Tibial nerve (tissue), 4 donors: ENCODE results near the gene CFL1. TPM values are rescaled to one million over a fixed set of nuclear protein-coding genes. Genes with fewer than 3 reads are reported as not detected.

Source experiments
- DNase-seq, 2 donors: peaks; one replicate each; pipeline ENCODE4 v3.0.0-alpha.2; 2019; ENCODE audit warnings: low spot score in 2 of 2
- H3K27ac ChIP-seq, 4 donors: fragments of 200-600 bp; sonication (generic) in 3 of 4; one replicate each; pipeline ENCODE4 v1.5.1; 2017 to 2019; ENCODE audit warnings: mild to moderate bottlenecking in 1 of 4
- H3K27me3 ChIP-seq, 2 donors: fragments of 200-600 bp; sonication (generic) in 1 of 2; one replicate each; pipeline versions ENCODE4 v1.5.1 to v1.6.0; 2017 to 2019
- H3K36me3 ChIP-seq, 3 donors: fragments of 200-600 bp; sonication (generic); one replicate each; pipeline ENCODE4 v1.5.1; 2018 to 2019
- H3K4me1 ChIP-seq, 4 donors: fragments of 200-600 bp; sonication (generic) in 3 of 4; one replicate each; pipeline ENCODE4 v1.5.1; 2017 to 2019
- H3K4me3 ChIP-seq, 4 donors: fragments of 200-600 bp; sonication (generic) in 3 of 4; one replicate each; pipeline ENCODE4 v1.5.1; 2017 to 2019; ENCODE audit warnings: mild to moderate bottlenecking in 1 of 4, moderate library complexity in 1 of 4
- H3K9me3 ChIP-seq, 4 donors: fragments of 200-600 bp; sonication (generic) in 3 of 4; one replicate each; pipeline ENCODE4 v1.5.1; 2017 to 2019
- CTCF ChIP-seq, 5 experiments: fragments of 200-600 bp in 3 of 5; fragments of 450-650 bp in 2 of 5; sonication (generic) in 3 of 5; IDR thresholded peaks; one replicate each; pipeline ENCODE4 v1.5.1; 2016 to 2019; ENCODE audit warnings: antibody characterized with exemption in 5 of 5, mild to moderate bottlenecking in 3 of 5, moderate library complexity in 2 of 5
- EP300 ChIP-seq, 2 donors: sonication (generic); formaldehyde crosslinking; IDR thresholded peaks; one replicate each; pipeline ENCODE4 v1.6.1; 2017; ENCODE audit warnings: antibody characterized with exemption in 2 of 2, mild to moderate bottlenecking in 1 of 2
- POLR2A ChIP-seq, 2 donors: fragments of 450-650 bp; IDR thresholded peaks; one replicate each; pipeline ENCODE4 v1.6.1; 2017; ENCODE audit warnings: antibody characterized with exemption in 2 of 2, mild to moderate bottlenecking in 2 of 2, moderate library complexity in 2 of 2
- WGBS, 2 donors: methylation state at CpG; one replicate each; pipeline ENCODE4 v1.1.5; 2018; 5-methylcytosine and 5-hydroxymethylcytosine counted together
- total RNA-seq, 4 donors: library from RNA; depleted of rRNA; stranded (reverse); fragments of >200 nt; gene quantifications; one replicate each; pipeline ENCODE4 v1.1.0, GENCODE V29; 2016

Gene CFL1
- total RNA-seq, 4 donors from 2014 or later: 461 to 881 (median 580) TPM

GRCh38 chr11:65871811-65872548, 14.0 kb upstream of the CFL1 start:
- Histone ChIP-seq H3K9me3 (no peaks in the 10 kb centered on the region), H3K27me3 (no peaks in the 10 kb centered on the region), H3K36me3 (peaks cover 0 to 39% (median 0%) of the 10 kb centered on the region in 3 donors), H3K4me1 (peaks cover 0 to 46% (median 12%) of the 10 kb centered on the region in 4 donors), H3K4me3 (peak overlapping the region; percentile 44 to 69 (median 56)), H3K27ac (peak overlapping the region; percentile 84 to 95 (median 92))
- 15 to 16% methylated on average over 8 to 13 of the region's 26 CpGs for WGBS, 2 donors
- TF ChIP-seq CTCF (IDR thresholded peaks at IDR 0.05) (no peak), EP300 (IDR thresholded peaks at IDR 0.05) (no peak), POLR2A (IDR thresholded peaks at IDR 0.05) (no peak)
- DNase-seq: no peak

GRCh38 chr11:65870706-65871681, 13.0 kb upstream of the CFL1 start:
- TF ChIP-seq POLR2A (IDR thresholded peaks at IDR 0.05): no peak
- TF ChIP-seq EP300 (IDR thresholded peaks at IDR 0.05): no peak
- TF ChIP-seq CTCF (IDR thresholded peaks at IDR 0.05): no peak
- H3K27ac ChIP-seq: peak overlapping the region in 3 of 4 donors; percentile 88 to 95 (median 95)
- no peaks in the 10 kb centered on the region for H3K9me3 ChIP-seq
- H3K36me3 ChIP-seq: peaks cover 0 to 49% (median 2%) of the 10 kb centered on the region in 3 donors
- no peak for DNase-seq
- H3K27me3 ChIP-seq: no peaks in the 10 kb centered on the region
- H3K4me3 ChIP-seq: peak overlapping the region in 1 of 4 donors; percentile 69
- H3K4me1 ChIP-seq: peaks cover 0 to 46% (median 12%) of the 10 kb centered on the region in 4 donors
- WGBS, 2 donors: 65 to 69% methylated on average over 17 to 20 of the region's 24 CpGs

GRCh38 chr11:65870307-65870658, 12.3 kb upstream of the CFL1 start:
- Histone ChIP-seq H3K27ac (peak overlapping the region in 1 of 4 donors; percentile 95), H3K27me3 (no peaks in the 10 kb centered on the region), H3K36me3 (peaks cover 0 to 56% (median 9%) of the 10 kb centered on the region in 3 donors), H3K4me3 (no peak overlapping the region), H3K9me3 (no peaks in the 10 kb centered on the region), H3K4me1 (peaks cover 0 to 46% (median 12%) of the 10 kb centered on the region in 4 donors)
- DNase-seq: no peak
- WGBS, 2 donors: 52 to 70% methylated on average over 5 to 10 of the region's 11 CpGs
- TF ChIP-seq EP300 (IDR thresholded peaks at IDR 0.05) (no peak), CTCF (IDR thresholded peaks at IDR 0.05) (no peak), POLR2A (IDR thresholded peaks at IDR 0.05) (no peak)

GRCh38 chr11:65869643-65870306, 11.8 kb upstream of the CFL1 start:
- H3K27me3 ChIP-seq: no peaks in the 10 kb centered on the region
- 74 to 81% methylated on average over 22 to 24 of the region's 24 CpGs for WGBS, 2 donors
- H3K36me3 ChIP-seq: peaks cover 0 to 61% (median 12%) of the 10 kb centered on the region in 3 donors
- TF ChIP-seq POLR2A (IDR thresholded peaks at IDR 0.05): no peak
- TF ChIP-seq EP300 (IDR thresholded peaks at IDR 0.05): no peak
- TF ChIP-seq CTCF (IDR thresholded peaks at IDR 0.05): no peak
- DNase-seq: no peak
- H3K9me3 ChIP-seq: no peaks in the 10 kb centered on the region
- H3K27ac ChIP-seq: peak overlapping the region in 1 of 4 donors; percentile 9
- H3K4me3 ChIP-seq: no peak overlapping the region
- peaks cover 0 to 46% (median 12%) of the 10 kb centered on the region in 4 donors for H3K4me1 ChIP-seq
